Activated CD4-positive, alpha-beta T cell treated with anti-CD3 and anti-CD28 coated beads for 24 hours (primary cell): Measurements from ENCODE around the gene DLGAP5.

ENCODE experiments used
- DNase-seq, 2 donors: peaks; one replicate each; pipeline ENCODE4 v3.0.0-alpha.2; 2020; ENCODE audit warnings: low read depth in 2 of 2

The DLGAP5 gene

DNA sequence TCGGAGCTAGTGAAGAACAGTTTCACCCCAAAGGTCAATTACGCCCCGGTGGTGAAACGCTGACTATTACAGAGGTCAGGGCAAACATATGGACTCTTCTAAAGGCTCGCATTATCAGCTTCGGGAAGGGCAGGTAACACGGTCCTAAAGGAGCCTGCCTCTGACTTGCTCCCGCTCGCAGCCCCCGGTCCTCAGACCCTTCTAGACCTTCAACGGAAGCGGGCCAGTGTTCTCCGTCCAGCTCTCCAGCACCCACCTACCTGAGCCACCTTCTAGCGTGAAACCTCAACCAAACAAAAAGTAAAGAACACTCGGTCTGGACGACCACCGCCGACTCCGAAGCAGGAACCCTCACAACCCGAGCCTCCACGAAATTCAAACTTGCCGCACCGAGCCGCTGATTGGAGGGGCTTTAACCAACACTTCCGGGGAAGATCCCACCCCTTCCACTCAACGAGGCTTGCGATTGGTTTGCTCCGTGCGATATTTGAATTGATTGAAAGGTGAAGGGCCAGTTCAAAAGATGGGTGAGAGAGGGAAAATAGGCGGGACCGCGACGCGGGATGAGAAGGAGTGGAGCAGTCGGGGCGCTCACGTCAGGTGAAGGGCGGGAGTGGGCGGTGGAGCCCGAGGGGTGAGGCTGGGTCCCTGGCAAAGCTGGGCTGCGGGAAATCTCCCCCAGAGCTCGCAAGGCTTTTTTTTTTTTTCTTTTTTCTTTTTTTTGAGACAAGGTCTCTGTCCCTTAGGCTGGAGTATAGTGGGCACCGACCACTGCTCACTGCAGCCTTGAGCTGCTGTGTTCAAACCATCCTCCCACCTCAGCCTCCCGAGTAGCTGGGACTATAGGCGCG, at the start of gene DLGAP5:
DLGAP5 (minus strand) TSS at position 383 of the 851 bp plus-strand sequence. CDS start 2,406 bp downstream, outside the sequence.
- peak; percentile 80 to 89 for DNase-seq

DNA sequence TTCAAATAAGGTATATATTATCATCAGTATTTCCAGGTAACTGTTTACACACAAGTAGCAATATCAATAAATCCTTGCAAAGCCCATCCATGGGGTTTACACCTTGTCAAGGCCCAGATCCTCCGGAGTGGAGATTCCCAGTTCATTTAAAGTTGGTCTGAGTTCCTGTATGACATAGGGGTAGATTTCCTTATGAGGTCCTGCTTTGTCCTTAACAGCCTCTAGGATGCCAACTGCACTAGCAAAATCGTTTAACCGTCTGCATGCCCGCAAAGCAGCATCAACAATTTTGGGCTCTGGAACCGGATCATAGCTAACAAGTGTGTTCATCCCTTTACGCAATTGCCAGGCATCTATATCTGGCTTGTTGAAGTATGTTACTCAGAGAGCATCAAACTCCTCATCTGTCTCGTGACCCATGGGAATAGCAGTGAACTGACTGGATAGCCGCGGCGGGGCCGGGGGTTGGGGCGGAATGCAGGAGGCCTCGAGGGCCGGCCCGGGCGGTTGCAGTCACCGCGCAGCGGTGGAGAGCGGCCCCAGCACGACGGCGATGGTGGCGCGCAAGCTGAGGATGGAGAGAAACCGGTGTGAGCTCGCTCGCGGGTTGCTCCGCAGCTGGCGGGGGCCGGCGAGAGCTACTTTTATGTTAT, 49.3 kb upstream of the DLGAP5 start:
- DNase-seq: no peak

GRCh38 chr14:55239320-55239719, 47.9 kb upstream of the DLGAP5 start:
- DNase-seq: no peak

DNA sequence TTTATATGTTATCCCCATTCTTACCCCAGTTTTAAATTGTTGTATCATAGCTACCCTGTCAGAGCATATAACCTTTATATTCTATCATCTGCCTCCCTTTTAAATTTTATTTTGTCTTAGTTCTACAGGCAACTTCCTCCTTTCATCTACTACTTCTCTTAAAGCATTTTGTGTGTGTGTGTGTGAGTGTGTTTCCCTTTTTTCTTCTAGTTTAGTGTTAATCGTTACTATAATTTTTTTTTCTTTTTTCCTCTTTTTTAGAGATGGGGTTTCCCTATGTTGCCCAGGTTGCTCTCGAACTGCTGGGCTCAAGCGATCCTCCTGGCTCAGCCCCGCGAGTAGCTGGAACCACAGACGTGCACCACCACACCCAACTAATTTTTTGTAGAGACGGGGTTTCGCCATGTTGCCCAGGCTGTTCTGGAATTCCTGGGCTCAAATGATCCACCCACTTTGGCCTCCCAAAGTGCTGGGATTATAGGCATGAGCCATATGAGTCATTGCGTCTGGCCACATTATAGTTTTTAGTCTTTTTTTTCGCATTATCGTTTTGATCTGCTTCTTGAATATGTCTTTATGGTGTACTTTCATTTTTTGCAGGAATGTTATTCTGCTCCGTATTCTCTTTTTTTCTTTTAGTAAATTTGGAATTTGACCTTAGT, 46.8 kb upstream of the DLGAP5 start:
- no peak for DNase-seq

- DNase-seq: no peak
These were observed 42.2 kb upstream of the DLGAP5 start for GRCh38 chr14:55233591-55233990.

DNA sequence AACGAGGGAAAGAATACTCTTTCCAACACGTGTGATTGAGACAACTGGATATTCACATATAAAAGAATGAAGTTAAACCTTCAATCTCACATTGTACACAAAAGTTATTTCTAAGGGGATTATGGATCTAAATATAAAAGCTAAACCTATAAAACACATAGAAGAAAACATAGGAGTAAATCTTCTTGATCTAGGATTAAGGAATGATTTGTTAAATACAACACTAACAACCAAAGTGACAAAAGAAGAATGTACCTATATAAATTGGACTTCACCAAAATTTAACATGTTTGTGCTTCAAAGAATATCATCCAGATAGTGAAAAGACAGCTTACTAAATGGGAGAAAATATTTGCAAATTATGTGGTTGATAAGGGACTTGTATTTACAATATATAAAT, 36.9 kb upstream of the DLGAP5 start:
- DNase-seq: no peak

DNA sequence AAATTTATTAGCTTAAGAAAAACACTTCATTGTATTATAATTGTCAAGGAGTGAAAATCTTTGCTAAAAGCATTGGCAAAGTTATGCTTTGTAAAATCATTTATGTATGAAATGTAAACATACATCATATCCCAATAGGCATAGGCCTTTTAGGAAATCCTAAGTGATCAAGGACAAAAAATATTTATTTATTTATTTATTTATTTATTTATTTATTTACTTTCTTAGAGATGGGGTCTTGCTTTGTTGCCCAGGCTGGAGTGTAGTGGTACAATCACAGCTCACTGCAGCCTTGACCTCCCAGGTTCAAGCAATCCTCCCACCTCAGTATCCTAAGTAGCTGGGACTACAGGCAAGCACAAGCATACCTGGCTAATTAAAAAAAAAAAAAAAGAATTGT, 32.0 kb upstream of the DLGAP5 start:
- no peak for DNase-seq

DNA sequence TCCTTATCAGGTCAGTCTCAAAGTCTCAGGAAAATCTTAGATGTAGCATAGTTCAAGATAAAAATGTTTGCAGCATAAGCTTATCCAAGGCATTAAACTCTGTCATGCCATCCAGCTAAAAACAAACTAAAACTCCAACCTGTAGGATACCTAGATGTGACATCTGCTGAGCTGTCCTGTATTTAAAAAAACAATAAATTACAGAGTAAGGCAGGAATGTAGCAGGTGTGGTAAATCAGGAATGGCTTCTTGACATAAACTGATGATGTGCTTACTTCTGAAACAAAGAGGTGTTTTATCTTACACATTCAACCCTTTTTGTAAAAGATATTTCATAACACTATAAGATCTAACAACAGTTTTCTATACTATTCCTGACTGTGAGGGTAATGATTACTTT, 30.6 kb upstream of the DLGAP5 start:
- DNase-seq: no peak

- DNase-seq: no peak
These were observed 29.8 kb upstream of the DLGAP5 start for GRCh38 chr14:55221186-55221585.

DNA sequence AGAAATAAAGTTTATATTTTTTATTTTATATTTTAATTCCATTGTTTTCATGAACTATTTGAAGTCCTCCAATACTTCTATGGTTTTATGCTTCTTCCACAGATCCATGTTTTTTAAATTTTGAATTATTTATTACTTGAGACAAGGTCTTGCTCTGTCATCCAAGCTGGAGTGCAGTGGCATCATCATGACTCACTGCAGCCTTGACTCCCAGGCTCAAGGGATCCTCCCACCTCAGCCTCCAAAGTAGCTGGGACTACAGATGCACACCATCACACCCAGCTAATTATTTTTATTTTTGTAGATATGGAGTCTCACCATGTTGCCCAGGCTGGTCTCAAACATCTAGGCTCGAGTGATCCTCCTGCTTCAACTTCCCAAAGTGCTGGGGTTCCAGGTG, 28.8 kb upstream of the DLGAP5 start:
- DNase-seq: no peak

GRCh38 chr14:55212634-55213033, 21.2 kb upstream of the DLGAP5 start:
- DNase-seq: no peak

GRCh38 chr14:55207832-55208231, 16.4 kb upstream of the DLGAP5 start:
- no peak for DNase-seq

- no peak for DNase-seq
These were observed 14.8 kb upstream of the DLGAP5 start for GRCh38 chr14:55206175-55206693.

GRCh38 chr14:55201219-55202101, 10.1 kb upstream of the DLGAP5 start:
- no peak for DNase-seq

GRCh38 chr14:55200651-55201050, 9.3 kb upstream of the DLGAP5 start:
- no peak for DNase-seq

GRCh38 chr14:55198749-55199148, 7.4 kb upstream of the DLGAP5 start:
- DNase-seq: no peak

DNA sequence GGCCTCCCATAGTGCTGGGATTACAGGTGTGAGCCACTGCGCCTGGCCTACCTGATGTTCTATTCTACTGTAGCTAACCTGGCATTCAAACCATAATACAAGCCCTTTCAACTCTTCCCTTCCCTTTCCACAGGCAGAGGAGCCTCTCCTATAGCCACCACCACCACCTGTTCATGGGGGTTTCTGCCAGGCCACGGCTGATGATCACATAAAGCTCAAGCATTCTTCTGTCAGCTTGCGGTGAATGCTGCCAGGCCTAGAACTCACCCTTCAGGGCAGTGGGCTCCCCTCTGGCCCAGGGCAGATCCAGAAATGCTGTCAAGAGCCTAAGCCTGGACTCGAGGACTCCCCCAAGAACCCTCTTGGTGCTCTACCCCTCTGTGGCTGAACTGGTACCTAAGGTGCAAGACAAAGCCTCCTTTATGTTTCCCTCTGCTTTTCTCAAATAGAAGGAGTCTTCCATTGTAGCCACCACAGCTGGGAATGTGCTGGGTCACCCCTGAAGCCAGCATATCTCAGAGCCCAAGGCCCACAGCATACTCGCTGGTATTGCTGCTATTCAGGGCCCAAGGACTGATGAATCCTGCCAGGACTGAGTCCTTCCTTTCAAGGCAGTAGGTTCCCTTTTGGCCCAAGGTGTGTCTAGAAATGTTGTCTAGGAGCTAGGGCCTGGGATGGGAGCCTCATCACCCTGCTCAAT, 3.4 kb upstream of the DLGAP5 start:
- DNase-seq: no peak

DNA sequence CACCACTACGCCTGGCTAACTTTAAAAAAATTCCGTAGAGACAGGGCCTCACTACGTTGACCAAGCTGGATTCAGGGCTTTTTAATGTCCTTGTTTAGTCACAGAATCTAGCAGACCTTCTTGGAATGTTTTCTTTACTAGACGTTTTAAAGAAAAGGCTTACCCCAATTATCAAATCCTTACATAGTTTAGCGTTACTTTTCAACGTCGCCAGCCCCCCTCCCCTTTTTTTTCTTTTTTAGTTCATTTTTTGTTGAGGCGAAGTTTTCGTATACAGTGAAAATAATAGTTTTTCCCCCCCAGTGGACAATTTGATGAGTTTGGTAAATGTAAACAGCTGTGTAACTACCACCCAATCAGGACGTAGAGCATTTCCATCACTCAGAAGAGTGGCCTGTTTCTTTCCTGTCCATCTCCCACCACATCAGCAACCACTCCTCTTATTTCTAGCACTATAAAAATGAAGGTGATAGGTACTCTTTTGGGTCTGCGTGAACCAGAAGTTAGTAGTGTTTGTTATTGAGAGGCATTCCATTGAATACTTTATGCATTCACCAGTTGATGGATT, 753 bp upstream of the DLGAP5 start:
- no peak for DNase-seq

GRCh38 chr14:55190906-55191202, 531 bp downstream of the DLGAP5 start:
- no peak for DNase-seq

DNA sequence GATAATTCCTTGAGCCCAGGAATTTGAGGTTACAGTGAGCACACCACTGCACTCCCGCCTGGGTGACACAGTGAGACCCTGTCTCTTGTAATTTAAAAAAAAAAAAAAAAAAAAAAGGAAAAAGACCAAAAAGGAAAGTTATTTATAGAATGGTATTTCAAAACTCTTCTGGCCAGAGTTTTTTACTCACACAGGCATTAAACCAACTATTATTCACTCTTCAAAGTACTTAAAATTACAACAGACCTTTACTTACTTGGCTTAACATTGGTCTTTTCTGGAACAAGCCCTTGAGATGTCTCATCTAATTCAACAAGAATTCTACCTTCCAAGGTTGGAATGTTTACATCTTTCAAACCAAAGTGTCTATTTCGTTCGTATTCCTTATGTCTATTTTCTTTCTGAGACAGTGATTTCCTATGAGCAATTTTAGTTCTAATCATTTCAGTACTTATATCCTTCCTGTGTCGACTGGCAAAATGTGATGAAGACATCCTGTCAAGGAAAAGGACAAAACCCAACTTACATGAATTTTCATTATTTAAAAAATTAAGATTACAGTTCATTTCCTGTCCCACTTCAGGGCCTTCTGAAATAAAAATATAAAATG, 2.6 kb downstream of the DLGAP5 start:
- DNase-seq: no peak
